NOMO-1 treated with DMSO at 0.1 percent for 48 hours (cell line): ENCODE results near the gene KARS1.
A peak's percentile ranks its signal among the peaks of the same experiment; 100 is the strongest.

Experiments used
- DNase-seq: peaks from one replicate; lab custom pipeline; 2025; ENCODE audit not compliant: unreplicated experiment; lab: John Stamatoyannopoulos, UW

The KARS1 gene

DNA sequence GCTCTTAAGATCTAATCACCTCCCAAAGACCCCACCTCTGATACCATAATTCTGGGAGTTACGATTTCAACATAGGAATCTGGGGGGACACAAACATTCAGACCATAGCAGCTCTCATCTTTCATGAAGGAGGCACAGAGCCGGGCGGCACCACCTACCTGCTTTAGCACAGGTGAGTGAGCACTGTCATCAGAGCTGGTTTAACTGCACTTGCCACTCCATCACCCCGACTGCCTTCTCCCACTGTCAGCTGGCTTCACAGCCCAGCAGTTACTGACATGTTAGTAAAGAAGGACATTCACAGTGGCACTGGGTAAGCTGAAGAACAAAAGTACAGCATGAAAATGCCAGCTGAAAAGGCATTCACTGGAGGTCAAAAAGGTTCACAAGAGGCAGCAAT lies 58.7 kb downstream of the KARS1 start:
- no peak for DNase-seq

DNA sequence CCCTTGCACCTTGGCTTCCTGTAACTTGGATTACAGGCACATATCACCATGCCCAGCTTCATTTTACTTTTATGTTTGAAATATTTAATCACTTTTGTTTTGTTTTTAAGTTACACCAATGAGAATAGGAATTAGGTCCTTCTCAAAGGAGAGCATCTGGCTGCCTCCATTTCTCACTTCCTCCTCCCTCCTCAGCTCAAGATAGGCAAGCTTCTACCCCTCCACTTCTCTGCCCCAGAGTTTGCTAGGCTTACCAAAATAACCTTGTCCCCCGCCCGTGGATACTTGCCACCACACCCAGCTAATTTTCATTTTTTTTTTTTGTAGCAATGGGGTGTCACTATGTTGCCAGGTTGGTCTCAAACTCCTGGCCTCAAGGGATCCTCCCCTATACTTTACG lies 63.4 kb downstream of the KARS1 start:
- peak; percentile 9 for DNase-seq

DNA sequence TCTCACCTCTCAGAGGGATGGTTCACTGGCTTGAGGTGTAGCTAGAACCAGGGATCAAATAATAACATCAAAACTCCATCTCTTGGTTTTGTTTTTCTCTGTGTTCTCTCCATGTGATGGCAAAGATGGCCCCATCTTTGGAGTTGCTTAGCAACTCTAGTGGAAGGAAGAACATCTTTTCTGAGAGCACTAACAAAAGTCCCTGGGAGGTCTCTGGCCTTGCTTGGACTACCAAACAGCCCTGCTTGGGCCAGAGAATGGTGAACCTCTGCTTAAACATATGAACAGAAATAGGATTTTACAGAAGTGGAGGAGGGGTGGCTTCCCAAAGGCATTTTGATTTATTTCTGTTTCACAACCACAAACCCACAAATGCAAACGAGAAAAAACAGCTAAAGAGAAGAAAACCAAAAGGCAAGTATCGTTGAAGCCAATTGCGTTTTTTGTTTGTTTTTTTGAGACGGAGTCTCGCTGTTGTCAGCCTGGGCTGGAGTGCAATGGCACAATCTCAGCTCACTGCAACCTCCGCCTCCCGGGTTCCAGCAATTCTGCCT lies 68.1 kb downstream of the KARS1 start:
- peak; percentile 72 for DNase-seq

DNA sequence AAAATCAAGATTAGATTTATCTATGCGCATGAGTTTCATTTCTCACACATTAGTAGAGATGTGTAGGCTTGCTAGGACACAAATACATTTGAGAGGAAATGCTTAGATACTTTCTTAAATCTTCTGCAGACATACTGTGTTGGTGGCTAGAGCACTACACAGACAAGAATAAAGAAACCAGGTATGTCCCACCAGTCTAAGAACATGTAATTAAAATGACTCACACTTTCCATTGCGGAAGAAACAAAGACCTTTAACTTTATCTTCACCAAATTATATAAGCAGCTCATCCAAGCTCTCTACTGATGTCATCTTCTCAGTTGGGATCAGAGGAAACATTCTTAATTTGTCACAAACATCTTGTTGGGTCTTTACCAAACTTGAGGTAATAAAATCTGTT lies 68.7 kb downstream of the KARS1 start:
- DNase-seq, result peak; percentile 27

DNA sequence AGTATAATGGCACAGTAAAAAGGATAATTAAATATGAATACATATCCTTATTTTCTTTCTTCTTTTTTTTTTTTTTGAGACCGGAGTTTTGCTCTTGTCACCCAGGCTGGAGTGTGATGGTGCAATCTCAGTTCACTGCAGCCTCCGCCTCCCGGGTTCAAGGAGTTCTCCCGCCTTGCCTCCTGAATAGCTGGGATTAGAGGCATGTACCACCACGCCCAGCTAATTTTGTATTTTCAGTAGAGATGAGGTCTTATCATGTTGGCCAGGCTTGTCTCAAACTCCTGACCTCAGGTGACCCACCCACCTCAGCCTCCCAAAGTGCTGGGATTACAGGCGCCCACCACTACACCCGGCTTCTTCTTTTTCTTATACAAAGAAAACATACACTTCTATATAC lies 69.3 kb downstream of the KARS1 start:
- DNase-seq, result no peak
